NOMO-1 (cell line): ENCODE results near the gene DHRS3.

Experiments
- DNase-seq, 2 experiments: peaks; one replicate each; lab custom pipeline; 2025; ENCODE audit not compliant: unreplicated experiment in 2 of 2; lab: John Stamatoyannopoulos, UW

Gene DHRS3

GRCh38 chr1:12555411-12556367 lies 62.3 kb downstream of the DHRS3 start:
- DNase-seq, result no peak

- DNase-seq, result no peak
Measured at GRCh38 chr1:12554521-12555305, 63.3 kb downstream of the DHRS3 start.

- DNase-seq, result no peak
Measured at GRCh38 chr1:12553963-12554362, 64.0 kb downstream of the DHRS3 start.

GRCh38 chr1:12552951-12553921 lies 64.8 kb downstream of the DHRS3 start:
- no peak for DNase-seq

GRCh38 chr1:12552111-12552888 lies 65.7 kb downstream of the DHRS3 start:
- DNase-seq, result no peak

GRCh38 chr1:12551584-12551983 lies 66.4 kb downstream of the DHRS3 start:
- no peak for DNase-seq

- DNase-seq, result no peak
Measured at GRCh38 chr1:12549460-12550349, 68.3 kb downstream of the DHRS3 start.

- no peak for DNase-seq
Measured at GRCh38 chr1:12548973-12549459, 69.0 kb downstream of the DHRS3 start.

GRCh38 chr1:12548279-12548972 lies 69.6 kb downstream of the DHRS3 start:
- no peak for DNase-seq

GRCh38 chr1:12547586-12548225 lies 70.3 kb downstream of the DHRS3 start:
- no peak for DNase-seq

GRCh38 chr1:12546771-12547585 lies 71.0 kb downstream of the DHRS3 start:
- DNase-seq, result no peak

GRCh38 chr1:12544992-12545391 lies 73.0 kb downstream of the DHRS3 start:
- DNase-seq, result no peak

GRCh38 chr1:12544357-12544756 lies 73.7 kb downstream of the DHRS3 start:
- DNase-seq, result no peak

- no peak for DNase-seq
Measured at GRCh38 chr1:12543740-12544154, 74.3 kb downstream of the DHRS3 start.

GRCh38 chr1:12542616-12543592 lies 75.1 kb downstream of the DHRS3 start:
- no peak for DNase-seq

- no peak for DNase-seq
Measured at GRCh38 chr1:12542138-12542465, 75.9 kb downstream of the DHRS3 start.
